HEK293 (cell line): ENCODE data around the gene DSCAM.
A peak's percentile ranks its signal among the peaks of the same experiment; 100 is the strongest.

Experiments
- CTCF ChIA-PET: fragments of 350-600 bp; formaldehyde crosslinking; extraction: SDS; loops from one replicate; lab custom pipeline; 2021; ENCODE audit warnings: antibody characterized with exemption; lab: Yijun Ruan, JAX
- POLR2A ChIA-PET: fragments of 300-600 bp; formaldehyde crosslinking; extraction: SDS; loops from one replicate; lab custom pipeline; 2020; ENCODE audit warnings: antibody characterized with exemption, inconsistent platforms; lab: Yijun Ruan, JAX
- H3K27ac ChIP-seq: fragments of 200-500 bp; sonication (Bioruptor generic); 2 replicates; pipeline ENCODE4 v1.5.1; 2014; ENCODE audit warnings: low read depth, low read length, control low read depth, inconsistent platforms; ENCODE audit errors: extremely low read depth
- H3K36me3 ChIP-seq, 2 experiments: fragments of 200-500 bp in 1 of 2; sonication (Bioruptor generic) in 1 of 2; 1 replicate in 1 of 2; 2 replicates in 1 of 2; pipeline ENCODE4 v1.5.1; 2014 to 2017; ENCODE audit warnings: inconsistent platforms in 2 of 2, low read length in 2 of 2; ENCODE audit not compliant: control insufficient read depth in 2 of 2, insufficient read depth in 1 of 2
- H3K4me1 ChIP-seq: fragments of 200-500 bp; sonication (Bioruptor generic); 2 replicates; pipeline ENCODE4 v1.5.1; 2014; ENCODE audit warnings: mild to moderate bottlenecking, low read length, inconsistent platforms; ENCODE audit not compliant: control insufficient read depth, insufficient read depth
- H3K4me3 ChIP-seq: 2 replicates; pipeline ENCODE4 v1.5.1; 2011; ENCODE audit warnings: low read depth, mild to moderate bottlenecking, control low read depth, low read length, moderate library complexity
- H3K9me3 ChIP-seq: fragments of 200-500 bp; sonication (Bioruptor generic); 2 replicates; pipeline ENCODE4 v1.5.1; 2014; ENCODE audit warnings: low read depth, low read length, inconsistent platforms; ENCODE audit not compliant: control insufficient read depth, insufficient read depth
- GLI4 ChIP-seq: fragments of 450-650 bp; formaldehyde crosslinking; IDR thresholded peaks from 2 replicates; pipeline ENCODE4 v1.5.1; 2016; ENCODE audit warnings: missing biosample characterization, missing genetic modification characterization
- HOXA7 ChIP-seq: sonication (generic); formaldehyde crosslinking; IDR thresholded peaks from 2 replicates; pipeline ENCODE4 v1.8.1; 2022; ENCODE audit warnings: missing genetic modification reagents, borderline replicate concordance
- OVOL3 ChIP-seq: fragments of 450-650 bp; formaldehyde crosslinking; IDR thresholded peaks from 2 replicates; pipeline ENCODE4 v1.5.1; 2016; ENCODE audit warnings: missing biosample characterization, missing genetic modification characterization
- SP3 ChIP-seq: fragments of 450-650 bp; formaldehyde crosslinking; IDR thresholded peaks from 2 replicates; pipeline ENCODE4 v1.5.1; 2016; ENCODE audit warnings: missing biosample characterization, missing genetic modification characterization
- ZBTB21 ChIP-seq: fragments of 450-650 bp; formaldehyde crosslinking; IDR thresholded peaks from 2 replicates; pipeline ENCODE4 v1.5.1; 2017; ENCODE audit warnings: missing biosample characterization, missing genetic modification characterization
- ZIC2 ChIP-seq: fragments of 450-650 bp; formaldehyde crosslinking; IDR thresholded peaks from 2 replicates; pipeline ENCODE4 v1.5.1; 2016; ENCODE audit warnings: missing biosample characterization, missing genetic modification characterization
- ZNF169 ChIP-seq: fragments of 450-650 bp; formaldehyde crosslinking; IDR thresholded peaks from 2 replicates; pipeline ENCODE4 v1.5.1; 2016; ENCODE audit warnings: missing biosample characterization, missing genetic modification characterization
- ZNF211 ChIP-seq: fragments of 450-650 bp; formaldehyde crosslinking; IDR thresholded peaks from 2 replicates; pipeline ENCODE4 v1.5.1; 2016; ENCODE audit warnings: low read depth, missing biosample characterization, missing genetic modification characterization
- ZNF341 ChIP-seq: fragments of 450-650 bp; formaldehyde crosslinking; IDR thresholded peaks from 2 replicates; pipeline ENCODE4; 2016; ENCODE audit warnings: low read depth, missing biosample characterization, missing genetic modification characterization
- ZNF354C ChIP-seq: fragments of 450-650 bp; formaldehyde crosslinking; IDR thresholded peaks from 2 replicates; pipeline ENCODE4 v1.5.1; 2016; ENCODE audit warnings: missing biosample characterization, missing genetic modification characterization, low read depth, borderline replicate concordance
- ZNF571 ChIP-seq: fragments of 450-650 bp; formaldehyde crosslinking; IDR thresholded peaks from 2 replicates; pipeline ENCODE4 v1.5.0; 2017; ENCODE audit warnings: missing biosample characterization, missing genetic modification characterization
- ZNF707 ChIP-seq: fragments of 450-650 bp; formaldehyde crosslinking; IDR thresholded peaks from 2 replicates; pipeline ENCODE4 v1.5.1; 2016; ENCODE audit warnings: missing biosample characterization, missing genetic modification characterization
- ZNF777 ChIP-seq: fragments of 450-650 bp; formaldehyde crosslinking; IDR thresholded peaks from 2 replicates; pipeline ENCODE4 v1.5.1; 2017; ENCODE audit warnings: missing biosample characterization, missing genetic modification characterization, borderline replicate concordance
- ZNF830 ChIP-seq: fragments of 450-650 bp; IDR thresholded peaks from 2 replicates; pipeline ENCODE4 v1.5.0; 2018; ENCODE audit warnings: missing biosample characterization, missing genetic modification characterization, low read depth, mild to moderate bottlenecking, moderate library complexity
- TF ChIP-seq, protein P1 (sequence below): fragments of 450-650 bp; formaldehyde crosslinking; IDR thresholded peaks from 2 replicates; pipeline ENCODE4 v1.5.1; 2016; ENCODE audit warnings: missing biosample characterization, missing genetic modification characterization
- TF ChIP-seq, protein P2 (sequence below): fragments of 450-650 bp; formaldehyde crosslinking; IDR thresholded peaks from 2 replicates; pipeline ENCODE4 v1.5.1; 2016; ENCODE audit warnings: missing biosample characterization, missing genetic modification characterization
- TF ChIP-seq, protein P3 (sequence below): fragments of 450-650 bp; formaldehyde crosslinking; IDR thresholded peaks from 2 replicates; pipeline ENCODE4 v1.5.1; 2016; ENCODE audit warnings: missing biosample characterization, missing genetic modification characterization, low read depth

DSCAM gene

DNA sequence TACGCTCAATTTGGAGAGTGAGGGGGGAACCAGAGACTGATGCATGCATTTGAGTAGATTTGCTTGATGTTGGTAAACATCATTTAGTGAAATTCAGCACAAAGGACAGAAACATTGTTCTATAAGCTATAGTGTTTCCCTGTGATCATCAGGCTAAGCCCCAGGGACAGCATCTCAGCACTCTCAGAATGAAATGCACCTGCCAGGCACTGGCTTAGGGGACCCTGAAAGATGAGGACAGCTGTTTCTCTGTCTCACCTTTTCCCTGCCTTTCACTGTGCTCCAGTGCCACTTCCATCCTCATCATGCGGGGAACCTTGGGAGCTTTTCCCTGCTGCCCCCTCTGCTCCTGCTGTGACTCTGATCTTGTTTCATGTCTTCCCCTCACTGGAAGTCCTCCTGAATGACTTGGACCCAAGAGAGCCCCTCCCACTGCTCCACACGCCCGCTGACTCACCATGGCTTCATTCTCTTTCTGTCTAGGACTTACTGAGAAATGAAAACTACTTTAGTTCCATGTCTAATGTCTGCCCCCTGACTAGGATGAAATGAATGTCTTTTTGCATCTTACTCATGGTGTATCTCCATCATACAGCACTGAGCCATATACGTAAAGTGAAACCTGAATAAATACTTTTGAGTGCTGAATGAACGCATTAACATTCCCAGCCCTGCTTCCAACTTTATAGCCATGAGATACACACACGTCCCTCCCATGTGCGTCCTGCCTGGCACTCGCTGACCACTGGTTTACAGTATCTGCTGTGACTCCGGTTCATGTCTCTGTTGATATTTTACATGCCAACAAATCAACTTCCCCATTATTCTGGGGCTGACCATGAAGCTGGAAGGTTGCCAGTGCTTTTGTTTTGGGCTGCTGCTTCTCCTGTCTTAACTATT lies 797.7 kb downstream of the DSCAM start:
- Histone ChIP-seq H3K27ac (no peak overlapping the region), H3K9me3 (no peaks in the 10 kb centered on the region), H3K4me3 (no peak overlapping the region), H3K4me1 (peaks cover 17% of the 10 kb centered on the region), H3K36me3 (no peaks in the 10 kb centered on the region)
- POLR2A ChIA-PET = no interaction called here
- TF ChIP-seq OVOL3 (tag by site-specific recombination) = no peak
- no peak for TF ChIP-seq HOXA7
- no peak for TF ChIP-seq ZNF707 (tag by site-specific recombination)
- TF ChIP-seq SP3 (tag by site-specific recombination) = no peak
- no peak for TF ChIP-seq ZNF354C (tag by site-specific recombination)
- no peak for TF ChIP-seq ZNF211 (tag by site-specific recombination)
- TF ChIP-seq ZNF777 (tag by site-specific recombination) = no peak
- no peak for TF ChIP-seq ZNF830 (tag by site-specific recombination)
- TF ChIP-seq, protein P1, sequence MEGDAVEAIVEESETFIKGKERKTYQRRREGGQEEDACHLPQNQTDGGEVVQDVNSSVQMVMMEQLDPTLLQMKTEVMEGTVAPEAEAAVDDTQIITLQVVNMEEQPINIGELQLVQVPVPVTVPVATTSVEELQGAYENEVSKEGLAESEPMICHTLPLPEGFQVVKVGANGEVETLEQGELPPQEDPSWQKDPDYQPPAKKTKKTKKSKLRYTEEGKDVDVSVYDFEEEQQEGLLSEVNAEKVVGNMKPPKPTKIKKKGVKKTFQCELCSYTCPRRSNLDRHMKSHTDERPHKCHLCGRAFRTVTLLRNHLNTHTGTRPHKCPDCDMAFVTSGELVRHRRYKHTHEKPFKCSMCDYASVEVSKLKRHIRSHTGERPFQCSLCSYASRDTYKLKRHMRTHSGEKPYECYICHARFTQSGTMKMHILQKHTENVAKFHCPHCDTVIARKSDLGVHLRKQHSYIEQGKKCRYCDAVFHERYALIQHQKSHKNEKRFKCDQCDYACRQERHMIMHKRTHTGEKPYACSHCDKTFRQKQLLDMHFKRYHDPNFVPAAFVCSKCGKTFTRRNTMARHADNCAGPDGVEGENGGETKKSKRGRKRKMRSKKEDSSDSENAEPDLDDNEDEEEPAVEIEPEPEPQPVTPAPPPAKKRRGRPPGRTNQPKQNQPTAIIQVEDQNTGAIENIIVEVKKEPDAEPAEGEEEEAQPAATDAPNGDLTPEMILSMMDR (tag by site-specific recombination) = no peak
- 0 out of 2 replicates have a peak, but pooled peaks have one; percentile 25 for TF ChIP-seq ZNF341
- TF ChIP-seq ZIC2 (tag by site-specific recombination) = peak; percentile 9; the same call in 1 of the 2 replicates
- TF ChIP-seq ZNF571 (tag by site-specific recombination) = no peak
- TF ChIP-seq, protein P2, sequence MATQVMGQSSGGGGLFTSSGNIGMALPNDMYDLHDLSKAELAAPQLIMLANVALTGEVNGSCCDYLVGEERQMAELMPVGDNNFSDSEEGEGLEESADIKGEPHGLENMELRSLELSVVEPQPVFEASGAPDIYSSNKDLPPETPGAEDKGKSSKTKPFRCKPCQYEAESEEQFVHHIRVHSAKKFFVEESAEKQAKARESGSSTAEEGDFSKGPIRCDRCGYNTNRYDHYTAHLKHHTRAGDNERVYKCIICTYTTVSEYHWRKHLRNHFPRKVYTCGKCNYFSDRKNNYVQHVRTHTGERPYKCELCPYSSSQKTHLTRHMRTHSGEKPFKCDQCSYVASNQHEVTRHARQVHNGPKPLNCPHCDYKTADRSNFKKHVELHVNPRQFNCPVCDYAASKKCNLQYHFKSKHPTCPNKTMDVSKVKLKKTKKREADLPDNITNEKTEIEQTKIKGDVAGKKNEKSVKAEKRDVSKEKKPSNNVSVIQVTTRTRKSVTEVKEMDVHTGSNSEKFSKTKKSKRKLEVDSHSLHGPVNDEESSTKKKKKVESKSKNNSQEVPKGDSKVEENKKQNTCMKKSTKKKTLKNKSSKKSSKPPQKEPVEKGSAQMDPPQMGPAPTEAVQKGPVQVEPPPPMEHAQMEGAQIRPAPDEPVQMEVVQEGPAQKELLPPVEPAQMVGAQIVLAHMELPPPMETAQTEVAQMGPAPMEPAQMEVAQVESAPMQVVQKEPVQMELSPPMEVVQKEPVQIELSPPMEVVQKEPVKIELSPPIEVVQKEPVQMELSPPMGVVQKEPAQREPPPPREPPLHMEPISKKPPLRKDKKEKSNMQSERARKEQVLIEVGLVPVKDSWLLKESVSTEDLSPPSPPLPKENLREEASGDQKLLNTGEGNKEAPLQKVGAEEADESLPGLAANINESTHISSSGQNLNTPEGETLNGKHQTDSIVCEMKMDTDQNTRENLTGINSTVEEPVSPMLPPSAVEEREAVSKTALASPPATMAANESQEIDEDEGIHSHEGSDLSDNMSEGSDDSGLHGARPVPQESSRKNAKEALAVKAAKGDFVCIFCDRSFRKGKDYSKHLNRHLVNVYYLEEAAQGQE = peak; percentile 56; the same call in 1 of the 2 replicates
- no peak for TF ChIP-seq GLI4 (tag by site-specific recombination)
- CTCF ChIA-PET = interaction anchor here (0.6 to 7.1 kb wide), 4 partner anchors 15 to 463 kb away, joined by 3 to 88 read pairs (median 10); no protein-coding TSS in a partner anchor

DNA sequence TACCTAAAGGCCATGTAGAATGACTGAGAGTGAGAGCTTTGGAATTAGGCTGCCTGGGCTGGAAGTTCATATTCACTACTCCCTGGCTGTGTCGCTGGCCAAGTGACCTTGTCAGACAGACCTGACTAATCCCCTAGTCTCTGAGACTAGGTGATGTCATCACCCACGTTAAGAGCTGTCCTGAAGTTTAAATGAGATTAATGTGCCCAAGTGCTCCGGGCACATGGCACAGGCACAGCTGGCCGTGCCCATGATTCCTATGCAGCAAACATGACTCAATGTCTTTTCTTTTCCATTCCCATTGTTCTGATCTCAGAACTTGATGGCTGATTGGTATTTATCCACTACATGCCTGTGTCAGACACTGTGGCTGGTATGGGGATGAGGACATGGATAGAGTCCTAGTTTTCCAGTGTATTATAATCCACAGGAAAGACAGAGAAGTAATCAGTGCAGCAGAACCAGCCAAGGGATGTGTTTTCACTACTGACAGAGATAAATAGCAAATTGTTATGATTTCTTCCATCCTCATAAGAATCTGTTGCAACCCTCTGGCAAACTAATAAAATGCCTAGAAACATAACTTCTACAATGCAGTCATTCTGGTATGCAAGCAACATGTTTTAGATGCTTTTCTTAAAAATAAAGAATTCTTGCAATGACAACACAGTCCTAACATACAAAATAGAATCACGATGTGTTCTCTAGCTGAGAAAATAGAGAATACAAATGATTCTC lies 798.8 kb downstream of the DSCAM start:
- POLR2A ChIA-PET = no interaction called here
- TF ChIP-seq ZBTB21 (0 out of 2 replicates have a peak, but pooled peaks have one; percentile 36), ZNF169 (no peak)
- TF ChIP-seq, protein P3, sequence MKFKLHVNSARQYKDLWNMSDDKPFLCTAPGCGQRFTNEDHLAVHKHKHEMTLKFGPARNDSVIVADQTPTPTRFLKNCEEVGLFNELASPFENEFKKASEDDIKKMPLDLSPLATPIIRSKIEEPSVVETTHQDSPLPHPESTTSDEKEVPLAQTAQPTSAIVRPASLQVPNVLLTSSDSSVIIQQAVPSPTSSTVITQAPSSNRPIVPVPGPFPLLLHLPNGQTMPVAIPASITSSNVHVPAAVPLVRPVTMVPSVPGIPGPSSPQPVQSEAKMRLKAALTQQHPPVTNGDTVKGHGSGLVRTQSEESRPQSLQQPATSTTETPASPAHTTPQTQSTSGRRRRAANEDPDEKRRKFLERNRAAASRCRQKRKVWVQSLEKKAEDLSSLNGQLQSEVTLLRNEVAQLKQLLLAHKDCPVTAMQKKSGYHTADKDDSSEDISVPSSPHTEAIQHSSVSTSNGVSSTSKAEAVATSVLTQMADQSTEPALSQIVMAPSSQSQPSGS (tag by site-specific recombination) = peak; percentile 17; the same call in 1 of the 2 replicates
- TF ChIP-seq, all 188 proteins: peak for 2
- Histone ChIP-seq H3K4me1 (peaks cover 16% of the 10 kb centered on the region), H3K4me3 (no peak overlapping the region), H3K27ac (no peak overlapping the region), H3K9me3 (no peaks in the 10 kb centered on the region), H3K36me3 (no peaks in the 10 kb centered on the region)
- CTCF ChIA-PET = interaction anchor here (1.2 to 7.1 kb wide), 2 partner anchors 16 to 72 kb away, joined by 4 to 88 read pairs; no protein-coding TSS in a partner anchor
